Activated CD4-positive, alpha-beta memory T cell treated with anti-CD3 and anti-CD28 coated beads for 36 hours (primary cell): ENCODE data around the gene OR10X1. TPM values are rescaled to one million over a fixed set of nuclear protein-coding genes. Genes with fewer than 3 reads are reported as not detected.

Experiments used
- CTCF ChIA-PET: fragments of 350-600 bp; sonication (Branson Sonifier 250); formaldehyde crosslinking; loops from one replicate; lab custom pipeline; 2021; ENCODE audit warnings: antibody characterized with exemption, inconsistent platforms; lab: Charles Lee
- POLR2A ChIA-PET: fragments of 350-600 bp; sonication (Branson Sonifier 250); formaldehyde crosslinking; loops from one replicate; lab custom pipeline; 2021; ENCODE audit warnings: antibody characterized with exemption; lab: Charles Lee
- DNase-seq: peaks from one replicate; pipeline ENCODE4 v3.0.0-alpha.2; 2020
- H3K27ac Mint-ChIP-seq: one replicate; pipeline ENCODE4 v1.8.0; 2021; ENCODE audit warnings: mixed read lengths
- H3K27me3 Mint-ChIP-seq: one replicate; pipeline ENCODE4 v1.8.0; 2021; ENCODE audit warnings: mixed read lengths
- H3K36me3 Mint-ChIP-seq: one replicate; pipeline ENCODE4 v1.8.0; 2021; ENCODE audit warnings: mixed read lengths
- H3K4me1 Mint-ChIP-seq: one replicate; pipeline ENCODE4 v1.8.0; 2021; ENCODE audit warnings: low read depth, mixed read lengths
- H3K4me3 Mint-ChIP-seq: one replicate; pipeline ENCODE4 v1.8.0; 2021; ENCODE audit warnings: mild to moderate bottlenecking, mixed read lengths
- H3K9me3 Mint-ChIP-seq: one replicate; pipeline ENCODE4 v1.8.0; 2021; ENCODE audit warnings: mixed read lengths
- intact Hi-C: fragments of 100-400 bp; cut with micrococcal nuclease; formaldehyde crosslinking; loops from one replicate; pipeline ENCODE4 v1.15.1; 2023
- total RNA-seq, 2 experiments: library from RNA; stranded (reverse); gene quantifications; one replicate each; pipeline ENCODE4 v1.2.3, GENCODE V29; 2021

The OR10X1 gene, protein sequence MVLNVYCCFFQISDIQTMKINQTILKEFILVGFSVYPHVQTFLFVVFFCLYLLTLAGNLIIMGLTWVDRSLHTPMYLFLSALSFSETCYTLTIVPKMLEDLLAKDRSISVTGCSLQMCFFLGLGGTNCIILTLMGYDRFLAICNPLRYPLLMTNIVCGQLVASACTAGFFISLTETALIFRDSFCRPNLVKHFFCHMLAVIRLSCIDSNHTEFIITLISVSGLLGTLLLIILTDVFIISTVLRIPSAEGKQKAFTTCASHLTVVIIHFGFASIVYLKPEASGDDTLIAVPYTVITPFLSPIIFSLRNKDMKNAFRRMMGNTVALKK
- not detected for total RNA-seq

DNA sequence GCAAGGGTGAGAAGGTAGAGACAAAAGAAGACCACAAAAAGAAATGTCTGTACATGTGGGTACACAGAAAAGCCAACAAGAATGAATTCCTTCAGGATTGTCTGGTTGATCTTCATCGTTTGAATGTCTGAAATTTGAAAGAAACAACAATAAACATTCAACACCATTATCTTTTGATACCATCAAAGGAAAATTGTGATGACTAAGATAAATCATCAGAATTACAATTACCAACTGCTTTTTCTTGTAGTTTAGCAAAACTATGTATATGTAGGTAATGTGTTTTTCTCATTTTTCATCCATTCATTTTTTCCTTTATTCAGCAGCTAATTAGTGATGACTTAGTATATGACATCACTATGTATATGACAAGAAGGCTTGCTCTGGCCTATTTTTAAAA is at the start of gene OR10X1:
OR10X1 (minus strand) TSS at position 167 of the 400 bp plus-strand sequence; CDS start at position 167, 0 bp downstream.
- intact Hi-C loops: no loop called here
- CTCF ChIA-PET: no interaction called here
- Mint-ChIP-seq H3K9me3 (no peaks in the 10 kb centered on the region), H3K4me3 (no peak within 1 kb of the TSS), H3K27ac (no peak within 1 kb of the TSS), H3K4me1 (no peaks in the 10 kb centered on the region), H3K36me3 (no peaks in the 10 kb centered on the region), H3K27me3 (peaks cover 16% of the 10 kb centered on the region)
- POLR2A ChIA-PET: no interaction called here
- no peak for DNase-seq

DNA sequence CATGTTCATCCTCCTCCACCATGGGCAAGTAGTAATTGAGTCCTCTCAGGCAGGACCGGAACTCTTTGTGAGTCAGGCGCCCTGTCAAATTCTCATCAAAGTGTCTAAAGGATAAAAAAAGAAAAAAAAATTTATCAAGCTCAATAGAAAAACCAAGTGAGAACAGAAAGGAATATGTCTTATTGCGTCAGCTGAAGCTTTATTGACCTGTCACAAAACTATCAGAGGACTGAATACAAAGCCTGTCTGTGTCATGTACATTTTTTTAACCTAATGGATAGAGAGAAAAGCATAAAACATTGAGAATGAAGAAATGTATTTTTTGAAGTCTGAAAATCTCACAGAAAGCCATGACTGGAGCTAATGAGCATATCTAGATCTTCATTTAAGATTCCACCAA is 34.1 kb upstream of the OR10X1 start:
- POLR2A ChIA-PET: no interaction called here
- DNase-seq: no peak
- CTCF ChIA-PET: no interaction called here

DNA sequence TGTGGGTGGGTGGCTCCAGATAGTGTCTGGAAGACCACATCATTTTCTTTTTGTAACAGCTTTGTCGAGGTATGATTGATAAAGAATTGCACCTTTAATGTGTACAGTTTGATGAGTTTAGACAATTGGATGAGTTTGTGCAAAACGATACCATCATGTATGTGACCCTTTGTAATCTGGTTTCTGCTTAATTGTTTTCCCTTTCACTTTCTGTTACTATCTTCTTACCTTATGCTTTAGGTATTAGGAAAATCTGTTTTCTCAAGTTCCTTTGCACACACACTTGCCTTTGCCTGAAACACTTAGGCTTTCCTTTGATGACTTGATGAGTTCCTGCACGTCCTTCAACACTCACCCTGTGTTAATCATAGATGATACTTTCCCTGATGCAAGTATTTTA is 32.2 kb upstream of the OR10X1 start:
- Mint-ChIP-seq H3K36me3 (no peaks in the 10 kb centered on the region), H3K9me3 (no peaks in the 10 kb centered on the region), H3K4me1 (peaks cover 5% of the 10 kb centered on the region), H3K27me3 (no peaks in the 10 kb centered on the region), H3K4me3 (no peak overlapping the region), H3K27ac (no peak overlapping the region)
- CTCF ChIA-PET: no interaction called here
- DNase-seq: no peak
- intact Hi-C loops: no loop called here
- POLR2A ChIA-PET: no interaction called here

More for the DNA sequence above, 34.1 kb upstream of the OR10X1 start:
- Mint-ChIP-seq H3K27ac (no peak overlapping the region), H3K27me3 (peaks cover 2% of the 10 kb centered on the region), H3K4me1 (peaks cover 5% of the 10 kb centered on the region), H3K4me3 (no peak overlapping the region), H3K36me3 (no peaks in the 10 kb centered on the region), H3K9me3 (no peaks in the 10 kb centered on the region)
- intact Hi-C loops: no loop called here

DNA sequence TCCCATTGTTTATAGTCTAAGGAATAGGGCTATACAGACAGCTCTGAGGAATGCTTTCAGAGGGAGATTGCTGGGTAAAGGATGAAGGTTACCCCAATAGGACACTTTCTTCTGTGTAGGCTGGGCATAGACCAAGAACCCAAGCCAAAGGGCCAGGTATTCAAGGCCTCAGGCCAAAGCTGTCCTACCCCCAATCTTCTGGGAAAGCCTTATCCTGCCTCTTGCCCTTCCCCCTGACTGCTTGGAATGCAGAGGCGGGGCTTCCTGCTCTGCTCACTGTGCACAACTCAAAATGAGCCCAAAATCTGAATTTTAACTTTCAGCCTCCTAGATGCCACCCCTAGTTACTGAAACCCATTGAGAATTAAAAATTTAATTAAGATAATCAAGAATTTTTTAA is 27.6 kb upstream of the OR10X1 start:
- ChIA-PET POLR2A (no interaction called here), CTCF (no interaction called here)
- peaks cover 4% of the 10 kb centered on the region for H3K4me1 Mint-ChIP-seq
- no peaks in the 10 kb centered on the region for H3K27me3 Mint-ChIP-seq
- DNase-seq: no peak
- H3K4me3 Mint-ChIP-seq: no peak overlapping the region
- H3K9me3 Mint-ChIP-seq: no peaks in the 10 kb centered on the region
- no peaks in the 10 kb centered on the region for H3K36me3 Mint-ChIP-seq
- H3K27ac Mint-ChIP-seq: no peak overlapping the region
- intact Hi-C loops: no loop called here

DNA sequence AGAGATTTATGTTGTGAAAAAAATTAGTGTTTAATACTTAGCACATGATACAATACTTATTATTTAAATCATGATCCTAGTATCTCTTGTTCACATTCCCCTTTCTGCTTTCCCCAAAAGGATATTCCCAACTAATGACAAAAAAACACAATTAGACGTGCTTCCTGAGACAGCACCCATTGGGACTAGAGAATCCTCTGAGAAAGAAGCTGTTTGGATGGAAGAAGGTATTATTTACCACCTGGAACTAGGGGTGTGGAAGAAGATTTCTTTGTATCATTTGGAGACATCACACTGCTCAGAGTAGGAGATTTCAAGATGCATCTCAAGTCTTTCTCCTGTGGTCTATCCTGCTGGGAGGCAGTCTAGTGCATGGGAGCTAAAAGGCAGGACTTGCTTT is 25.3 kb upstream of the OR10X1 start, which contains the start of gene OR10Z1:
OR10Z1 (plus strand) TSS at position 301 of the 400 bp plus-strand sequence. CDS start 1,171 bp downstream, outside the sequence.
- intact Hi-C loops: no loop called here
- Mint-ChIP-seq H3K9me3 (no peaks in the 10 kb centered on the region), H3K27ac (no peak within 1 kb of the TSS), H3K4me3 (no peak within 1 kb of the TSS), H3K27me3 (no peaks in the 10 kb centered on the region), H3K36me3 (no peaks in the 10 kb centered on the region), H3K4me1 (no peaks in the 10 kb centered on the region)
- ChIA-PET POLR2A (no interaction called here), CTCF (no interaction called here)
- DNase-seq: no peak

DNA sequence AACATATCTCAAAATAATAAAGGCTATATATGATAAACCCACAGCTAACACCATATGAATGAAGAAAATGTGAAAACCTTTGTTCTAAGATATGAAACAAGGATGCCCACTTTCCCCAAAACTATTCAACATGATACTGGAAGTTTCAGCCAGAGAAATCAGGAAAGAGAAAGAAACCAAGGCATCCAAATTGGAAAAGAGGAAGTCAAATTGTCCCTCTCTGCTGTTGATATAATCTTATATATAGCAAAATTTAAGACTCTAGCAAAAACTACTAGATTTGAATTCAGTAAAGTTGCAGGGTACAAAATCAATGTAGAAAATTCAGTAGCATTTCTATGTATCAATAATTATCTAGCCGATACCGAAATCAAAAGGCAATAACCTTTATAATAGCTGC is 21.0 kb upstream of the OR10X1 start:
- POLR2A ChIA-PET: no interaction called here
- intact Hi-C loops: no loop called here
- H3K27me3 Mint-ChIP-seq: peaks cover 2% of the 10 kb centered on the region

DNA sequence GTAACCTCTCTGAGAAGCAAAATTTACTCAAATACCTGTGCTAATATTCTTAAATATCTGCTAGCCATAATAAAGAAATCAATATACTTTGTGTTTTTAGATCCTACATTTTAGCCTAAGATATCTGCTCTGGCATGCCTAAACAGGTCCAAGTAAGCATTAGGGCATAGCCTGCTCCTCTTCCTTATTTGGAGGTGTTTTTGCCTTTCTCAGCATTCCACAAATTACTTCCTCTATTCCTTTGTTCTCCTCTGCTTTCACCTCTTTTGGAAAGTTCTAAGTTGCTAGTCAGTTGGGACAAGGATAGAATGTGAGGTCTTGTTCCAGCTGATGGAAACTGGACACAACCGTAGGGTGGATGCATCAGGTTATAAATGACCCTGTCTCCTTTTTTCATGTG is 7.2 kb upstream of the OR10X1 start:
- Mint-ChIP-seq H3K9me3 (peaks cover 7% of the 10 kb centered on the region), H3K27ac (no peak overlapping the region), H3K4me3 (no peak overlapping the region), H3K36me3 (no peaks in the 10 kb centered on the region), H3K27me3 (peaks cover 7% of the 10 kb centered on the region), H3K4me1 (no peaks in the 10 kb centered on the region)
- intact Hi-C loops: no loop called here
- POLR2A ChIA-PET: no interaction called here
- no peak for DNase-seq
- CTCF ChIA-PET: no interaction called here

More for the DNA sequence above, 21.0 kb upstream of the OR10X1 start:
- DNase-seq: no peak
- CTCF ChIA-PET: no interaction called here
- Mint-ChIP-seq H3K4me3 (no peak overlapping the region), H3K36me3 (peaks cover 2% of the 10 kb centered on the region), H3K27ac (no peak overlapping the region), H3K9me3 (peaks cover 24% of the 10 kb centered on the region), H3K4me1 (no peaks in the 10 kb centered on the region)

DNA sequence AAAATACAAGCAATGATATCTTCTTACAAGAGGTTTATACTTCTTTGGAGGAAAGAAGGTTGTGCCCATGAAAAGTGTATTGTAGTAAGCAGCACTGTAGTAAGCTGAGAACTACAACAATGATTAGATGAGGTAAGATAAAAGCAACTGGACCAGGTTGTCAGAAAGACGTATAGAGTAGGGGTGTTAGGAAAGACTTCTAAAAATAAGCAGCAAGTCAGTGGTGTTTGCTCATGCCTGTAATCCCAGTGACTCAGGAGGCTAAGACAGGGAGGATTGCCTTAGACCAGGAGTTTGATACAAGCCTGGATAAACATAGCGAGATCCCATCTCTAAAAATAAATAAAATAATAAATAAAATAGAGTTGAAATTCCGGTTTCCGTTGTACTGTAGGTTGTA is 4.3 kb upstream of the OR10X1 start:
- ChIA-PET POLR2A (no interaction called here), CTCF (no interaction called here)
- intact Hi-C loops: no loop called here
- no peak overlapping the region for H3K27ac Mint-ChIP-seq
- peaks cover 13% of the 10 kb centered on the region for H3K27me3 Mint-ChIP-seq
- no peaks in the 10 kb centered on the region for H3K4me1 Mint-ChIP-seq
- H3K9me3 Mint-ChIP-seq: peaks cover 7% of the 10 kb centered on the region
- H3K4me3 Mint-ChIP-seq: no peak overlapping the region
- no peak for DNase-seq
- H3K36me3 Mint-ChIP-seq: no peaks in the 10 kb centered on the region

DNA sequence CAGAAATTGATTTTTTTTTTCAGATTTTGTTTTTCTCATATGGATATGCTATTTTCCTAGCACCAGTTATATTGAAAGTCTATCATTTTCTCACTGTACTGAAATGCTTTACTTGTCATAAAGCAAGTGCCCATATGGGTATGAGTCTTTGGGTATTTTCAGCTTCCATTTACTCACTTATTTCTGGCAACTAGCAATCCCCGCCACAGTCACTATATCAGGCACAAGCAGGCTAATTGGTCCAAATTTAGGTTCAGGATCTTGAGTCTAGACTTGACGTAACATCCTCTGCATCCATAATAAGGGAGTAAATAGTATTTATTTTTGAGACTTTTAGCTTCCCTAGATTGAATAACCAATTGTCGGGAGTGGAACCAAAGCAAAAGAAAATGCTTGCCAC is 2.1 kb downstream of the OR10X1 start:
- no peak overlapping the region for H3K27ac Mint-ChIP-seq
- DNase-seq: no peak
- CTCF ChIA-PET: no interaction called here
- POLR2A ChIA-PET: no interaction called here
- H3K9me3 Mint-ChIP-seq: no peaks in the 10 kb centered on the region
- no peak overlapping the region for H3K4me3 Mint-ChIP-seq
- no peaks in the 10 kb centered on the region for H3K36me3 Mint-ChIP-seq
- intact Hi-C loops: no loop called here
- no peaks in the 10 kb centered on the region for H3K4me1 Mint-ChIP-seq
- peaks cover 16% of the 10 kb centered on the region for H3K27me3 Mint-ChIP-seq

DNA sequence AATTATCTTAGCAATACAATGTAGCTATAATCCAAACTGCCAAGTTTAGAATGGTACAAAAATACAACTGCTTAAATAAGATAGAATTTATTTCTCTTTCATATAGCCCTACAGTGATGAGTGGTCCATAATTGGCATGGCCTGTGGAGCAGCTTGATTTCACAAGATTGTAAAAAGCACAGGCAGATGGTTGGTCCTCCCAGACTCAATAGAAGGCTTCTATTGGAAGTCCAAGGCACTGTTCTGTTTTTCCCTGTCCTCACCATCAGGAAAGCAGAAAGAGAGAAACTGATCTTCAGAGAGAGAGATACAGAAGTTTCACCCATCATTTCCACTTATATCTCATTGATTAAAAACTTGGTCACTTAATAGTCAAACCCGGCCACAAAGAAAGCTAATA is 7.5 kb downstream of the OR10X1 start:
- Mint-ChIP-seq H3K4me1 (no peaks in the 10 kb centered on the region), H3K27ac (no peak overlapping the region), H3K36me3 (no peaks in the 10 kb centered on the region), H3K9me3 (no peaks in the 10 kb centered on the region), H3K27me3 (peaks cover 6% of the 10 kb centered on the region), H3K4me3 (no peak overlapping the region)
- POLR2A ChIA-PET: no interaction called here
- intact Hi-C loops: no loop called here
- no peak for DNase-seq
- CTCF ChIA-PET: no interaction called here

DNA sequence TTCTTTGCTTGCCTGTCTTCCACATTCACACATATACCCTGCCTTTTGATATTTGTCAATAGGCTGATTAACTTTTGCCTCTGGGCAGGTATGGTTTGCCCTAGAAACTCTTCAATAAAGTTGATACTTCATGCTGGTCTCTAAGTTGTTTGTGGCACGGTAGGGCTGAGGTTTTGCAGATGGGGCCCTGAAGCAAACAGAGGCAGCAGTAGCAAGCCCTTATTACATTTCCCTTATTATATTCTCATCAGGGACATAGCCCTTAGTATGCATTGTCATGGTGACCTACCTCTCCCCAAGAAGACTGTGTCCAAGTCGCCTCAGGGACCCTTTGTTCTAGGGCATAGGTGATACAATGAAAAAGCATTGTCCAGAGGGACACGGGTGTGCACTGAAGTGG is 9.2 kb downstream of the OR10X1 start, which contains the start of gene OR6P1:
OR6P1 (minus strand) TSS at position 101 of the 400 bp plus-strand sequence. CDS start 6,976 bp downstream, outside the sequence.
- H3K4me3 Mint-ChIP-seq: no peak within 1 kb of the TSS
- peaks cover 6% of the 10 kb centered on the region for H3K27me3 Mint-ChIP-seq
- H3K4me1 Mint-ChIP-seq: no peaks in the 10 kb centered on the region
- ChIA-PET POLR2A (no interaction called here), CTCF (no interaction called here)
- H3K36me3 Mint-ChIP-seq: no peaks in the 10 kb centered on the region
- no peak within 1 kb of the TSS for H3K27ac Mint-ChIP-seq
- no peaks in the 10 kb centered on the region for H3K9me3 Mint-ChIP-seq
- intact Hi-C loops: no loop called here
- DNase-seq: no peak

DNA sequence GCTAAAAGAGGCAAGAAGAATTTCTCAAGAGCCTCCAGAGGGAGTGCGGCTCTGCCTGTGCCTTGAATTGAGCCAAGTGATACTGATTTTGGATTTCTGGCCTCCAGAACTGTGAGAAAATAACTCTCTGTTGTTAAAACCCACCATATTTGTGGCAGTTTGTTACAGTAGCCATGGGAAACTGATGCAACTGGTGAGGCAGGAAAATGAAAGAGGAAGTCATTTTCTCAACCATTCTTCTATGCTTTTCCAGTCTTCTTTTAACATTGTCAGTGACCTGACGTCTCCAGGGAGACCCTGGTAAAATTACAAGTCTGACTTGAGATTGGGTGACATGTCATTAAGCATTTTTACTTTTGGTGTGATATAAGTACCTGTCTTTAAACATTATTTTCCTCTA is 15.1 kb downstream of the OR10X1 start:
- H3K27ac Mint-ChIP-seq: no peak overlapping the region
- POLR2A ChIA-PET: no interaction called here
- no peak for DNase-seq
- CTCF ChIA-PET: no interaction called here
- peaks cover 8% of the 10 kb centered on the region for H3K27me3 Mint-ChIP-seq
- H3K4me1 Mint-ChIP-seq: no peaks in the 10 kb centered on the region
- intact Hi-C loops: no loop called here
- H3K36me3 Mint-ChIP-seq: no peaks in the 10 kb centered on the region
- no peak overlapping the region for H3K4me3 Mint-ChIP-seq
- H3K9me3 Mint-ChIP-seq: no peaks in the 10 kb centered on the region

DNA sequence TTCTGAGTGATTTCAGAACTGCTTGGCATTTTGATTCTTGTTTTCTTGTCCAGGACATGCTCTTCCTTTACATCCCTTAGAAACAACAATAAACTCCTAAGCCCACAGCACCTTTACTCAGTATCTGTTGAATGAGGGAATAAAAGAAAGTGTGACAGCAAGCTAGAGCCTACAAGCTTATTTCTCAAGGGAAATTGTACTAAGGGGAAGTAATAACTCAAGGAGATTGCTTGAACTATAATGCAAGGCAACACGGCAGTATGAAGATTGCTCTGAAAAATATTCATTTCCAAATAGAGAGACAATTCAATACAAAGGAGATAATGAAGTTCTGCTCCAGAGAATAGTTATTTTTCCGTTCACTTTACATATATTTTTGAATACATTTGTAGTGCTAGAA is 15.8 kb downstream of the OR10X1 start:
- H3K4me3 Mint-ChIP-seq: no peak overlapping the region
- POLR2A ChIA-PET: no interaction called here
- no peaks in the 10 kb centered on the region for H3K4me1 Mint-ChIP-seq
- intact Hi-C loops: no loop called here
- H3K27ac Mint-ChIP-seq: no peak overlapping the region
- no peak for DNase-seq
- no peaks in the 10 kb centered on the region for H3K9me3 Mint-ChIP-seq
- no peaks in the 10 kb centered on the region for H3K36me3 Mint-ChIP-seq
- CTCF ChIA-PET: no interaction called here
- H3K27me3 Mint-ChIP-seq: peaks cover 9% of the 10 kb centered on the region
